Body of pancreas (tissue), 4 donors: ENCODE measurements around the gene TBX5. TPM values are rescaled to one million over a fixed set of nuclear protein-coding genes. Genes with fewer than 3 reads are reported as not detected.
A peak's percentile ranks its signal among the peaks of the same experiment; 100 is the strongest.
"Not testable (repeated sequence)": the region's sequence is repeated elsewhere in the genome, so short reads cannot be mapped to it uniquely, and the experiment has no call there.

Experiments
- ATAC-seq: fragments of 150-250 bp; one replicate; pipeline ENCODE4 v1.9.1; 2016
- DNase-seq, 4 donors: peaks; one replicate each; pipeline ENCODE4 v3.0.0-alpha.2; 2019
- H3K27ac ChIP-seq, 4 donors: fragments of 200-600 bp; sonication (generic); 1 replicate in 3 of 4; 2 replicates in 1 of 4; pipeline versions ENCODE4 v1.5.1 to v1.6.1; 2016 to 2019; ENCODE audit warnings: mild to moderate bottlenecking in 1 of 4, mixed read lengths in 1 of 4, moderate library complexity in 1 of 4
- H3K27me3 ChIP-seq, 2 donors: fragments of 200-600 bp; sonication (generic); one replicate each; pipeline ENCODE4 v1.6.0; 2016; ENCODE audit warnings: mild to moderate bottlenecking in 1 of 2
- H3K36me3 ChIP-seq, 2 donors: fragments of 200-600 bp; sonication (generic); replicated peaks in 1 of 2; 2 replicates each; pipeline ENCODE4 v1.5.1; 2016; ENCODE audit warnings: low read depth in 2 of 2; ENCODE audit not compliant: insufficient read depth in 1 of 2
- H3K4me1 ChIP-seq: fragments of 200-600 bp; sonication (generic); one replicate; pipeline ENCODE4 v1.6.0; 2016
- H3K4me3 ChIP-seq, 2 donors: fragments of 200-600 bp; sonication (generic); 1 replicate in 1 of 2; 2 replicates in 1 of 2; pipeline ENCODE4 v1.5.1; 2016 to 2019
- H3K9me3 ChIP-seq, 3 donors: fragments of 200-600 bp; sonication (generic); 1 replicate in 2 of 3; 2 replicates in 1 of 3; pipeline ENCODE4 v1.5.1; 2016
- CTCF ChIP-seq, 7 experiments: fragments of 450-650 bp in 4 of 7; fragments of 200-600 bp in 3 of 7; sonication (generic) in 3 of 7; IDR thresholded peaks; one replicate each; pipeline ENCODE4 v1.5.1; 2016 to 2019; ENCODE audit warnings: antibody characterized with exemption in 7 of 7
- POLR2A ChIP-seq, 3 donors: fragments of 450-650 bp; IDR thresholded peaks; one replicate each; pipeline ENCODE4 v1.6.1; 2016; ENCODE audit warnings: antibody characterized with exemption in 3 of 3, mild to moderate bottlenecking in 2 of 3
- WGBS, 2 donors: methylation state at CpG; one replicate each; pipeline ENCODE4 v1.1.5; 2017; 5-methylcytosine and 5-hydroxymethylcytosine counted together
- intact Hi-C: fragments of 100-400 bp; cut with DNase I; formaldehyde crosslinking; loops from one replicate; pipeline ENCODE4 v1.15.1; 2023
- total RNA-seq, 2 donors: library from RNA; depleted of rRNA; stranded (reverse); fragments of >200 nt; gene quantifications; one replicate each; pipeline ENCODE4 v1.1.0, GENCODE V29; 2016

The TBX5 gene
- total RNA-seq, 2 donors from 2014 or later, result not detected

DNA sequence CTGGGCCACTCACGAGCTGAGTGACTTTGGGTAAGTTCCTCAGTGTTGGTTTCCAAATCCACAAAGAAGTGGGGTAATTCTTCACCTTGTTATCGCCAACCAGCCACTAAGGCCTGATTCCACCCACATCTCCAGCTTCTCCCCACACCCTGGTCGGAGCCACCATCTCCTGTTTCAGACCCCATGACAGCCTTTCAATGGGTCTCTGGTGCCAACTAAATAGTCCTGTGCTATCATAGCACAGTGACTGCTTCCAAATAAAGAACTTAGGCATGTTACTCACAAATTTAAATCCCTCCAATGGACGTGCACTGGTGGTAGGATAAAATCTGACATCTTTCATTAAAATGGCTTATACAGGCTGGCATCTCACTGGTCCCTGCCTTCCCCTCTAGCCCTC lies 44.0 kb downstream of the TBX5 start:
- WGBS, 2 donors, result 39 to 52% methylated on average over 4 of the region's 4 CpGs
- ATAC-seq (no peak), DNase-seq (no peak)

GRCh38 chr12:114361545-114361944 lies 44.4 kb downstream of the TBX5 start:
- 15 to 37% methylated on average over 5 of the region's 5 CpGs for WGBS, 2 donors
- Histone ChIP-seq H3K4me1 (no peaks in the 10 kb centered on the region), H3K27ac (no peak overlapping the region), H3K9me3 (no peaks in the 10 kb centered on the region), H3K27me3 (no peaks in the 10 kb centered on the region), H3K4me3 (no peak overlapping the region), H3K36me3 (no peaks in the 10 kb centered on the region)
- intact Hi-C loops, result no loop called here
- DNase-seq, result no peak
- ATAC-seq, result no peak
- TF ChIP-seq POLR2A (IDR thresholded peaks at IDR 0.05) (no peak), CTCF (IDR thresholded peaks at IDR 0.05) (no peak)

More for the DNA sequence above, 44.0 kb downstream of the TBX5 start:
- Histone ChIP-seq H3K4me3 (no peak overlapping the region), H3K27me3 (no peaks in the 10 kb centered on the region), H3K36me3 (no peaks in the 10 kb centered on the region), H3K27ac (no peak overlapping the region), H3K4me1 (no peaks in the 10 kb centered on the region), H3K9me3 (no peaks in the 10 kb centered on the region)
- TF ChIP-seq POLR2A (IDR thresholded peaks at IDR 0.05) (no peak), CTCF (IDR thresholded peaks at IDR 0.05) (no peak)
- intact Hi-C loops, result no loop called here

DNA sequence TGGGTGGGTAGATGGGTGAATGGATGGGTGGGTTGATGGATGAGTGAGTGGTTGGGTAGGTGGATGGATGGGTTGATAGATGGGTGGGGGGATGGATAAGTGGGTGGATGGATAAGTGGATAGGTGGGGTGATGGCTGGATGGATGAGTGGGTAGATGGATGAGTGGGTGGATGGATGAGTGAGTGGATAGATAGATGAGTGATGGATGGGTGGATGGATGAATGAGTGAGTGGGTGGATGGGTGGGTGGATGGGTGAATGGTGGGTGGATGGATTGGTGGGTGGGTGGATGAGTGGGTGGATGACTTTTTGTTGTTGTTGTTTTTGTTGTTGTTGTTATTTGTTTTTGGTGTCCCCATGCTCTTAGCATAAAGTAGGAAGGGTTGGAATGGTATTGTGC lies 45.5 kb downstream of the TBX5 start:
- no peaks in the 10 kb centered on the region for H3K27me3 ChIP-seq
- H3K27ac ChIP-seq, result no peak overlapping the region
- no peaks in the 10 kb centered on the region for H3K36me3 ChIP-seq
- no peaks in the 10 kb centered on the region for H3K9me3 ChIP-seq
- TF ChIP-seq POLR2A (IDR thresholded peaks at IDR 0.05) (no peak), CTCF (IDR thresholded peaks at IDR 0.05) (no peak)
- intact Hi-C loops, result no loop called here
- DNase-seq, result no peak
- H3K4me3 ChIP-seq, result no peak overlapping the region
- no peaks in the 10 kb centered on the region for H3K4me1 ChIP-seq
- no peak for ATAC-seq

DNA sequence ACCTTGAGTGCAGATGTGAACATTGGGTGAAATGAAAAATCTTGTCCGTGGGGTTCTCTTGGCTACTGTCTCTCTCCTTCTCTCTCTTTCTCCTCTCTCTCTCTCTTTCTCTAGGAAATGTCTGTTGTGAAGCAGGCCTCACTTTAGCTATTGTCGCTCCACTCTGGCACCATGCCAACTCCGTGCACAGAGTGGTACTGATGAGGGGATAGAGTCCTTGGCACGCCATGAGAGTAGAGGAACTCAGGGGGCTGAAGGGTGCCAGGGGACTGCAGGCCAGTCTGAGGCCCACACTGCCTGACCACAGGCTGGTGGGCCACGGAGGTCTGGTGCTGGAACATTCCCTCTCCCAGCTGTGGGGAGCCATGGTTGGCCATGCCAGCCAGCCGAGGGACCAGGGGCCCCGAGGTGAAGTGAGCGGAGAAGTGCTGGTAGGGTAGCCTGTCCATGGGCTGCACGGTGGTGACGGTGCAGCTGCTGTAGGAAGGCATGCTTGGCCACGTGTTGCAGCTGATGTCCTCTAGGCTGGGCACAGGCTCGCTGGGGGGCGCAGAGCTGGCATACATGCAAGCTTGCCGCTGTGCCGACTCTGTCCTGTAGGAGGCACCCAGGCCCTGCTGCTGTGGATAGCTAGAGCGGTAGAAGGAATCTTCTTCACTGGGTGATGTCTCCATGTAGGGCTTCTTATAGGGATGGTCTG lies 50.4 kb downstream of the TBX5 start:
- intact Hi-C loops, result no loop called here
- 51 to 52% methylated on average over 11 to 16 of the region's 16 CpGs for WGBS, 2 donors
- DNase-seq (peak in 1 of 4 donors; percentile 10), ATAC-seq (no peak)
- Histone ChIP-seq H3K4me1 (no peaks in the 10 kb centered on the region), H3K9me3 (no peaks in the 10 kb centered on the region), H3K36me3 (no peaks in the 10 kb centered on the region), H3K27ac (no peak overlapping the region), H3K27me3 (no peaks in the 10 kb centered on the region), H3K4me3 (no peak overlapping the region)
- TF ChIP-seq POLR2A (IDR thresholded peaks at IDR 0.05), result no peak
- TF ChIP-seq CTCF (IDR thresholded peaks at IDR 0.05), result no peak

DNA sequence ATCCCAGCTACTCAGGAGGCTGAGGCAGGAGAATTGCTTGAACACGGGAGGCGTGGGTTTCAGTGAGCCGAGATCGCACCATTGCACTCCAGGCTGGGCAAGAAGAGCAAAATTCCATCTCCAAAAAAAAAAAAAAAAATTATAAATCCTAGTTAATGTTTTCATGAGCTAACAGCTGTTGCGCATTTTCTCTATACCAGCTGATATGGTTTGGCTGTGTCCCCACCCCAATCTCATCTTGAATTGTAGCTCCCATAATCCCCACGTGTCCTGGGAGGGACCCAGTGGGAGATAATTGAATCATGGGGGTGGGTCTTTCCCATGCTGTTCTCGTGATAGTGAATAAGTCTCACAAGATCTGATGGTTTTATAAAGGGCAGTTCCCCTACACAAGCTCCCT lies 56.7 kb downstream of the TBX5 start:
- intact Hi-C loops, H3K27me3 ChIP-seq, DNase-seq, H3K36me3 ChIP-seq, ATAC-seq, H3K4me3 ChIP-seq, H3K27ac ChIP-seq, H3K9me3 ChIP-seq, H3K4me1 ChIP-seq: not testable (repeated sequence)
- WGBS, 2 donors, result 67 to 70% methylated on average over 7 of the region's 7 CpGs
